ENCODE measurements around the gene OXSR1. TPM values are rescaled to one million over a fixed set of nuclear protein-coding genes. Genes with fewer than 3 reads are reported as not detected.

OXSR1 gene
- total RNA-seq, 1 donor from 2014 or later, result 22.9 TPM

GRCh38 chr3:38146504-38146903 is 18.8 kb upstream of the OXSR1 start:
- DNase-seq, result no peak
- H3K27ac ChIP-seq (replicated peaks), result no peak overlapping the region
- no peaks in the 10 kb centered on the region for H3K27me3 ChIP-seq (ENCODE audit: low read depth)
- no peak for TF ChIP-seq CTCF (IDR thresholded peaks at IDR 0.05; ENCODE audit: borderline replicate concordance)
- intact Hi-C loops (cut with micrococcal nuclease), result no loop called here
- peaks cover 8% of the 10 kb centered on the region for H3K36me3 ChIP-seq
- peaks cover 17% of the 10 kb centered on the region for H3K9me3 ChIP-seq (replicated peaks)
- H3K4me1 ChIP-seq, result no peaks in the 10 kb centered on the region
- no peak overlapping the region for H3K4me3 ChIP-seq

GRCh38 chr3:38147421-38147820 is 17.9 kb upstream of the OXSR1 start:
- H3K36me3 ChIP-seq, result no peaks in the 10 kb centered on the region
- TF ChIP-seq CTCF (IDR thresholded peaks at IDR 0.05; ENCODE audit: borderline replicate concordance), result no peak
- H3K4me1 ChIP-seq, result no peaks in the 10 kb centered on the region
- no peak overlapping the region for H3K27ac ChIP-seq (replicated peaks)
- H3K4me3 ChIP-seq, result no peak overlapping the region
- H3K9me3 ChIP-seq (replicated peaks), result peaks cover 17% of the 10 kb centered on the region
- intact Hi-C loops (cut with micrococcal nuclease), result no loop called here
- DNase-seq, result no peak
- H3K27me3 ChIP-seq (ENCODE audit: low read depth), result no peaks in the 10 kb centered on the region

GRCh38 chr3:38148311-38148882 is 16.9 kb upstream of the OXSR1 start:
- no peaks in the 10 kb centered on the region for H3K4me1 ChIP-seq
- no peaks in the 10 kb centered on the region for H3K27me3 ChIP-seq (ENCODE audit: low read depth)
- intact Hi-C loops (cut with micrococcal nuclease), result no loop called here
- DNase-seq, result no peak
- H3K4me3 ChIP-seq, result no peak overlapping the region
- no peak overlapping the region for H3K27ac ChIP-seq (replicated peaks)
- no peaks in the 10 kb centered on the region for H3K36me3 ChIP-seq
- H3K9me3 ChIP-seq (replicated peaks), result peaks cover 17% of the 10 kb centered on the region
- TF ChIP-seq CTCF (IDR thresholded peaks at IDR 0.05; ENCODE audit: borderline replicate concordance), result no peak

- Histone ChIP-seq H3K27ac (replicated peaks) (no peak overlapping the region), H3K9me3 (replicated peaks) (peaks cover 17% of the 10 kb centered on the region), H3K36me3 (no peaks in the 10 kb centered on the region), H3K4me1 (no peaks in the 10 kb centered on the region), H3K27me3 (ENCODE audit: low read depth) (no peaks in the 10 kb centered on the region), H3K4me3 (no peak overlapping the region)
- intact Hi-C loops (cut with micrococcal nuclease), result no loop called here
- TF ChIP-seq CTCF (IDR thresholded peaks at IDR 0.05; ENCODE audit: borderline replicate concordance), result no peak
- no peak for DNase-seq
These were observed 15.6 kb upstream of the OXSR1 start for GRCh38 chr3:38149708-38150107.

- Histone ChIP-seq H3K36me3 (no peaks in the 10 kb centered on the region), H3K27me3 (ENCODE audit: low read depth) (no peaks in the 10 kb centered on the region), H3K27ac (replicated peaks) (no peak overlapping the region), H3K4me1 (no peaks in the 10 kb centered on the region), H3K9me3 (replicated peaks) (peaks cover 14% of the 10 kb centered on the region), H3K4me3 (no peak overlapping the region)
- intact Hi-C loops (cut with micrococcal nuclease), result no loop called here
- TF ChIP-seq CTCF (IDR thresholded peaks at IDR 0.05; ENCODE audit: borderline replicate concordance), result no peak
- no peak for DNase-seq
These were observed 14.4 kb upstream of the OXSR1 start for GRCh38 chr3:38150780-38151528.
